ENCODE data around the gene C1QA.

The C1QA gene

DNA sequence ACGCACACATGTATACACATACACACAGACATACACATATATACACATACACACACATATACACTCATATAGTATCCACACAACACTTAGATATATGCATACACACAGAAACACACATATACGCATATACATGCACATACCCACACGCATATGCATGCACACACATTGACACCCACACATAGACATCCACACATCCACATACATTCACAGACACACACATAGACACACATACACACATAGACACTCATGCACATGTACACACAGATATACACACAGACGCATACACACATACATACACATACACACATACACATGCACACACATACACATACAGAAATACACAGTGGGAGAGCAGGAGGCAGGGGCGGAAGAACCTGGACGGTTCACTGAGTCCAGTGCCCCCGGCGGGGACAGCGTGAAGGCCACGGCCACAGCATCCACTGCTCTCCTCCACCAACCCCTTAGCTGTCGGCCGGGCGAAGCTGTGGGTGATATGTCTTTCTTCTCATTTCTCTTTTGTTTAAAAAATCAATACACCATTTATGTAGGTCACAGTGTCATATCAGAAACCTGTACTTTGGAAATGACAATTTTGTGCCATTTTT, 13.8 kb downstream of the C1QA start:
- no peak for DNase-seq (ENCODE audit: extremely low spot score)
- TF ChIP-seq CTBP1 (IDR thresholded peaks at IDR 0.05; ENCODE audit: borderline replicate concordance) (0 out of 2 replicates have a peak, but pooled peaks have one; percentile 4), FOXM1 (IDR thresholded peaks at IDR 0.05; ENCODE audit: borderline replicate concordance) (no peak)
- CTCF ChIA-PET, result no interaction called here
- POLR2A ChIA-PET, result no interaction called here

DNA sequence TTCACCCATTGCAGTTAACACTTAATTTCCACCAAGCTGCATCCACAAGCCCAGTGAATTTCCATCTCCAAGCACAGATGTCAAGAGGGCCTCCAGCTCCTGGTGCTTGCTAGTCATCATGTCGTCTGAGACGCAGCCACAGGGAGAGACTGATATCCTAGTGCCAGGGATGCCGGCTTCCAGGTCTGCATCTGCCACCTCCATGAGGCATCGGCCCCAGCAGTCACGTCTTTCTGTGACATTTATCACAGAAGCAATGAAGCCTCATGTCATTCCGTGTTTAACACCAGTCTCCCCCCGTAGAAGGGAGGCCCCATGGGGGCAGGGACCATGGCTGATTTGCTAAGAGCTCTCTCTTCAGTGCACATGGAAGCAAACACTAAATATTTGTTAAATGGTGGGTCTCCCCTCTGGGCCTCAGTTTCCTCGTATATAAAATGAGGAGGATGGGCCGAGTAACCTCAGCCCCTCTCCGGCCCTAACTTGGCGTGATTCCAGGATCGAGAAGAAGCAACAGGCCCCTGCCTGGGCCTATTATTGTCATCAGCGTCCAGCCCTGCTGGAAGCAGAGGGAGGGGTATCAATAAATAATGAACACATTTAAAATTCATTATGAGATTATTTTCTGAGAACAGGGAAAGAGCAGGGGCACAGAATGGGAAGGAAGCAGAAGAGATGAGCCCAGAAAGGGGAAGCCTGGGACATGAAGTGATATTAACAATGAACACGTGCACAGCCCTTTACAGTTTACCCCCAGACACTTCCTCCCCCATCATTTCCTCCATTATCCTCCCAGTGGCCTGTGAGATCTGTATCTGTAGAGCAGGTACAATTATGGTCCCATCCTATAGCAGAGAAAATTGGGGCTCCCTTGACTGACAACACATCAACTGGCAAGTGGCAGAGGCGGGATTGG, 15.8 kb downstream of the C1QA start:
- ChIA-PET CTCF (no interaction called here), POLR2A (no interaction called here)
- no peak for DNase-seq (ENCODE audit: extremely low spot score)
- TF ChIP-seq L3MBTL2 (conservative IDR thresholded peaks at IDR 0.05), result no peak

DNA sequence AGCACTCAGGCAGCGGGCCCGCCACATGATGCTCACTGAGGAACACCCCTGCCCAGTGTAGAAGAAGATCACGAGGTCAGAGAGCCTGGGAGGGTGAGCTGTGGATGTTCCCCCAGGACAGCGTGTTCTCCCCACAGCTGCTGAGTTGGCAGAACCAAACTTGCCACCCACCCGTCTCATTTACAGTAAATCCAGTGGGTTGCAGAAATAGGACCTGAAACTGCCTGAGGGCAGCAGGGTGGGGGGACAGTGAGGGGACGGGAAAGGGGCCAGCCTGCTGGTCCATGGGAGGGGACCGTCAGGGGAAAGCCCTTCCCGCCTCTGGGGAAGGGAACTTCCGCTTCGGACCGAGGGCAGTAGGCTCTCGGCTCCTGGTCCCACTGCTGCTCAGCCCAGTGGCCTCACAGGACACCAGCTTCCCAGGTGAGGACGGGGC, 16.5 kb downstream of the C1QA start, which contains the start of gene C1QB:
Gene C1QB, plus strand, starts transcription at position 356 of the 436 bp plus-strand sequence. CDS start 6,227 bp downstream, outside the sequence.
- TF ChIP-seq NFRKB (IDR thresholded peaks at IDR 0.05) (no peak), SP1 (IDR thresholded peaks at IDR 0.05) (no peak), LEF1 (IDR thresholded peaks at IDR 0.05; ENCODE audit: borderline replicate concordance) (no peak), ARNT (IDR thresholded peaks at IDR 0.05) (no peak), FOXA1 (IDR thresholded peaks at IDR 0.05) (no peak), FOXM1 (IDR thresholded peaks at IDR 0.05; ENCODE audit: borderline replicate concordance) (no peak), HDGF (IDR thresholded peaks at IDR 0.05; ENCODE audit: borderline replicate concordance) (no peak), L3MBTL2 (conservative IDR thresholded peaks at IDR 0.05) (no peak), ELF4 (IDR thresholded peaks at IDR 0.05) (no peak), TARDBP (IDR thresholded peaks at IDR 0.05) (no peak), ZNF384 (IDR thresholded peaks at IDR 0.05) (no peak), FOXK2 (IDR thresholded peaks at IDR 0.05) (no peak), SUZ12 (IDR thresholded peaks at IDR 0.05) (no peak), CTBP1 (IDR thresholded peaks at IDR 0.05; ENCODE audit: borderline replicate concordance) (no peak), BHLHE40 (IDR thresholded peaks at IDR 0.05; ENCODE audit: borderline replicate concordance) (no peak)
- TF ChIP-seq, protein P1, sequence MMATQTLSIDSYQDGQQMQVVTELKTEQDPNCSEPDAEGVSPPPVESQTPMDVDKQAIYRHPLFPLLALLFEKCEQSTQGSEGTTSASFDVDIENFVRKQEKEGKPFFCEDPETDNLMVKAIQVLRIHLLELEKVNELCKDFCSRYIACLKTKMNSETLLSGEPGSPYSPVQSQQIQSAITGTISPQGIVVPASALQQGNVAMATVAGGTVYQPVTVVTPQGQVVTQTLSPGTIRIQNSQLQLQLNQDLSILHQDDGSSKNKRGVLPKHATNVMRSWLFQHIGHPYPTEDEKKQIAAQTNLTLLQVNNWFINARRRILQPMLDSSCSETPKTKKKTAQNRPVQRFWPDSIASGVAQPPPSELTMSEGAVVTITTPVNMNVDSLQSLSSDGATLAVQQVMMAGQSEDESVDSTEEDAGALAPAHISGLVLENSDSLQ (IDR thresholded peaks at IDR 0.05), result no peak
- ChIA-PET CTCF (no interaction called here), POLR2A (no interaction called here)
- DNase-seq (ENCODE audit: extremely low spot score), result no peak

DNA sequence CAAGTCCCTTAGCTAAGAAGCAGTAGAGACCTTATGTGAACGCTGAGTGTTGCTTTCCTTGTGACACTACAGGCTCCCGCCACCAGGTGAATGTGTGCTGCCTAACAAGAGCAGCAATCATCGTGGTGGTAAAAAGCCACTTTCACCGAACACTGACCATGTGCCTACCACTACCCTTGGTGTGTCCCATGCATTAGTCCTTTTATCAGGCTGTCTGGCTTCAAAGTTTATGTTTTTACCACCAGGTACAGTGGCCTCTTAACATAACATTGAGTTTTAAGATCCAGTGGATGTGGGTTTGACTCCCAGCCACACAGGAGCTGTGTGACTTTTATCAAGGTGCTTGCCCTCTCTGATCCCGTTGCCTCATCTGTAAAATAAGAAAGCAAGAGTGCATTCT, 18.3 kb downstream of the C1QA start:
- POLR2A ChIA-PET, result no interaction called here
- DNase-seq (ENCODE audit: extremely low spot score), result no peak
- CTCF ChIA-PET, result no interaction called here
- TF ChIP-seq SP1 (IDR thresholded peaks at IDR 0.05), result no peak
- no peak for TF ChIP-seq NFRKB (IDR thresholded peaks at IDR 0.05)
- TF ChIP-seq HDGF (IDR thresholded peaks at IDR 0.05; ENCODE audit: borderline replicate concordance), result no peak
- TF ChIP-seq FOXM1 (IDR thresholded peaks at IDR 0.05; ENCODE audit: borderline replicate concordance), result no peak
- no peak for TF ChIP-seq SUZ12 (IDR thresholded peaks at IDR 0.05)
- TF ChIP-seq L3MBTL2 (conservative IDR thresholded peaks at IDR 0.05), result no peak
- no peak for TF ChIP-seq FOXK2 (IDR thresholded peaks at IDR 0.05)
- no peak for TF ChIP-seq CTBP1 (IDR thresholded peaks at IDR 0.05; ENCODE audit: borderline replicate concordance)
- TF ChIP-seq BHLHE40 (IDR thresholded peaks at IDR 0.05; ENCODE audit: borderline replicate concordance), result no peak
- no peak for TF ChIP-seq TARDBP (IDR thresholded peaks at IDR 0.05)
- TF ChIP-seq ELF4 (IDR thresholded peaks at IDR 0.05), result no peak

DNA sequence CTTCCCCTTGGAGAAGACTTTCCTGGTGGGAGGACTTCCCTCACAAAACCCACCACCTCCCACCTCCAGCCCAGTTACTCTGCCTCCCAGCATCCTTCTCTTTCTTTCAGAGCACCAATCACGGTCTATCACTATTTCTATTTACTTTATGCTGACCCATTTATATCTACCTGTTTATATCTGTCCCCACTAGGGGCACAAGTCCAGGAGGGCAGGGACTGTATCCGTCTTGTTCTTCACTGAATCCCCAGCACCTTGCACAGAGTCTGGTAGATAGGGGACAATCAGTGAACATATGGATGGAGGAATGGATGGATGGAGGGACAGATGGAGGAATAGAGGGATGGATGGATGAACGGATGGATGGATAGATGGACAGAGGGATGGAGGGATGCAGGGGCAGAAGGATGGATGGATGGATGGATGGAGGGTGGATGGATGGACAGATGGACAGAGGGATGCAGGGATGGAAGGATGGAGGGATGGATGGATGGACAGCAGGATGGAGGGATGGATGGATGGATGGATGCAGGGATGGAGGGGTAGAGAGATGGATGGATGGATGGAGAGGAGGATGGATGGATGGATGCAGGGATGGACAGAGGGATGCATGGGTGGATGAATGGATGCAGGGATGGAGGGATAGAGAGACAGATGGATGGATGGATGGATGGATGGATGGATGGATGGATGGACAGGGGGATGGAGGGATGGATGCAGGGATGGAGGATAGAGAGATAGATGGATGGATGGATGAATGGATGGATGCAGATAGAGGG, 22.1 kb downstream of the C1QA start:
- POLR2A ChIA-PET, result no interaction called here
- DNase-seq (ENCODE audit: extremely low spot score), result no peak
- no peak for TF ChIP-seq ELF4 (IDR thresholded peaks at IDR 0.05)
- TF ChIP-seq, protein P1 (IDR thresholded peaks at IDR 0.05), result no peak
- TF ChIP-seq FOXA1 (IDR thresholded peaks at IDR 0.05), result no peak
- no peak for TF ChIP-seq NFRKB (IDR thresholded peaks at IDR 0.05)
- TF ChIP-seq HDGF (IDR thresholded peaks at IDR 0.05; ENCODE audit: borderline replicate concordance), result no peak
- no peak for TF ChIP-seq SP1 (IDR thresholded peaks at IDR 0.05)
- TF ChIP-seq FOXK2 (IDR thresholded peaks at IDR 0.05), result no peak
- no peak for TF ChIP-seq FOXM1 (IDR thresholded peaks at IDR 0.05; ENCODE audit: borderline replicate concordance)
- TF ChIP-seq SUZ12 (IDR thresholded peaks at IDR 0.05), result no peak
- TF ChIP-seq CTBP1 (IDR thresholded peaks at IDR 0.05; ENCODE audit: borderline replicate concordance), result no peak
- TF ChIP-seq ZNF384 (IDR thresholded peaks at IDR 0.05), result no peak
- no peak for TF ChIP-seq BHLHE40 (IDR thresholded peaks at IDR 0.05; ENCODE audit: borderline replicate concordance)
- no peak for TF ChIP-seq ARNT (IDR thresholded peaks at IDR 0.05)
- no peak for TF ChIP-seq L3MBTL2 (conservative IDR thresholded peaks at IDR 0.05)
- TF ChIP-seq LEF1 (IDR thresholded peaks at IDR 0.05; ENCODE audit: borderline replicate concordance), result no peak
- no peak for TF ChIP-seq TARDBP (IDR thresholded peaks at IDR 0.05)
- CTCF ChIA-PET, result no interaction called here

DNA sequence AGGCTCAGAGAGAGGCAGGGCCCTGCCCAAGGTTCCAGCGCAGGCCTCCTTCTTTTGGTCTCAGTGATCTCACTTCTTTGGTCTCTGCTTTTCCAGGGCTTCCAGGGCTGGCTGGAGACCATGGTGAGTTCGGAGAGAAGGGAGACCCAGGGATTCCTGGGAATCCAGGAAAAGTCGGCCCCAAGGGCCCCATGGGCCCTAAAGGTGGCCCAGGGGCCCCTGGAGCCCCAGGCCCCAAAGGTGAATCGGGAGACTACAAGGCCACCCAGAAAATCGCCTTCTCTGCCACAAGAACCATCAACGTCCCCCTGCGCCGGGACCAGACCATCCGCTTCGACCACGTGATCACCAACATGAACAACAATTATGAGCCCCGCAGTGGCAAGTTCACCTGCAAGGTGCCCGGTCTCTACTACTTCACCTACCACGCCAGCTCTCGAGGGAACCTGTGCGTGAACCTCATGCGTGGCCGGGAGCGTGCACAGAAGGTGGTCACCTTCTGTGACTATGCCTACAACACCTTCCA, 24.4 kb downstream of the C1QA start:
- ChIA-PET POLR2A (no interaction called here), CTCF (no interaction called here)
- no peak for DNase-seq (ENCODE audit: extremely low spot score)
- TF ChIP-seq L3MBTL2 (conservative IDR thresholded peaks at IDR 0.05), result no peak
- no peak for TF ChIP-seq FOXM1 (IDR thresholded peaks at IDR 0.05; ENCODE audit: borderline replicate concordance)
- TF ChIP-seq ELF4 (IDR thresholded peaks at IDR 0.05), result no peak
- no peak for TF ChIP-seq SP1 (IDR thresholded peaks at IDR 0.05)
- no peak for TF ChIP-seq FOXA1 (IDR thresholded peaks at IDR 0.05)
